Measurements from ENCODE around the gene CIITA.

Gene CIITA

DNA sequence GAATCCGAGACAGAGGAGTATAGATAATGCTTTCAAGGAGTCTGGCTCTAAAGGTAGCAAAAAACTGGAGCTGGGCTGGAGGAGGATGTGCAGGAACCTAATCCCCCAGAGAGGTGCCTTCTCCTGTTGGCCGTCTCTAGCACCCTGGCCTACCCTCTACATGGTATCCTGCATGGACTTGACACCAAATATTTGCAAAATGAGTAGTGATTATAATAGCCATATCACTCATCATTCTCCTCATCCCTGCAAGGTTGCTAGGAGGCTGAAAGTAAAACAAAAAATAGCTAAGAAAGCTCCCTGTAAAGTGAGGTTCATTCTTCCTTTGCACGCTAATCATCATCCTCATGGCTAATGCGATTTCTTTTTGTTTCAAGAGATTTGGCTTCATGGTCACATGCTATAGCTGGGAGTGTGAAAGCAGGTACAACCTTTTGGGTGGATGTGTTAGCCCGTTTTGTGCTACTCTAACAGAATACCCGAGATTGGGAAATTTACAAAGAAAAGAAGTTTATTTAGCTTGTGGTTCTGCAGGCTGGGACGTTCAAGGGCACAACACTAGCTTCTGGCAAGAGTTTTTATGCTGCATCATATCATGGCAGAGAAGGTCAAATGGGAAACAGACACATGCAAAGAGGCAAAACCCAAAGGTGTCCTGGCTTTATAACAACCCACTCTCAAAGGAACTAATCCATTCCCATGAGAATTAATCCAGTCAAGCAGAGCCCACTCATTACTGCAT lies 27.1 kb upstream of the CIITA start:
- DNase-seq (ENCODE audit: low read depth in 3 of 3) = no peak

DNA sequence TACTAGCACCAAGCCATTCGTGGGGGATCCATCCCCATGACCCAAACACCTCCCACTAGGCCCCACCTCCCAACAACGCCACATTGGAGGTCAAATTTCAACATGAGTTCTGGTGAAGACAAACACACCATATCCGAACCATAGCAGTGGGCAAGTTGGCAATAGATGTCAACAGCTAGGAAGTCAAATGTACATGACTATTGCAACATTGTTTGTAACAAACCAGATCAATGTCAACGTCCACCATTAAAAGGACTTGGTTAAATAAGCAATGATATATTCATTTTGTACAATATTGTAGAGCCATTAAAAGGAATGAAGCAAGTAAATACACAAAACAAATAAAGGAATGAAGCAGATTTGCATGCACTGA lies 26.5 kb upstream of the CIITA start:
- DNase-seq (ENCODE audit: low read depth in 3 of 3) = no peak

DNA sequence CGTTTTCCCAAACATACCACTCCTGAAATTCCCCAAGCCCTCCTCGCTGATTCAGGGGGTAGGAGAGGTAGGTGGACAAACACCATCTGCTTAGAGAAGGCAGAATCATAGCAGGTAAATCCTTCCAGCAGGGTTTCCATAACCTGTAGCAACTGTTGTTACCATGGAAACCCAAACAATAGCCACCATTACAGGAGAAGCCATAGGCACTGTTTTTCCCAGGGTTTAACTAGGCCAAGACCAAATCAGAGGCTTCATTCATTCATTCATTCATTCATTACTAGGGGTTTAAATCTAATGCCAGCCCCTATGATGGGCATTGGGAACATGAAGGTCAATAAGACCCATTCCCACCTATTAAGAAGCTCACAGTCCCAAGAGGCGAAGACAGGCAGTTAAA lies 25.5 kb upstream of the CIITA start:
- no peak for DNase-seq (ENCODE audit: low read depth in 3 of 3)

DNA sequence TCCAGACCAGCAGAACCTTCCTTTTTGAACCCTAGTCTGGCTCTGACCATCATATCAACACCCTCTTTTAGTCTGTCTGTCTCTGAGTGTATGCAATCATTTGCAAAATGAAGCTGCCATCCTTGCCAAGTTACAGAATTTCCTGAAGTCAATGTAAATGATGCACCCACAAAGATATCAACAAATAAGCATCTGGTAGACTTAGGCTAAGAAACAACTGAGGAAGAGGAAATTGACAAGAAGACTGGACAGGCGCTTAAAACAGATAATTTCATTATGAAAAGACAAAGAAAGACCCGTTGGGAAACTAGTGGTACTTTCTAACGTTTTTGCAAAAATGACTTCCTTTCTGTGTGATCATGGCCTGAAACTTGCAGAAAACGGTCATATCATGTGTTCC lies 24.7 kb upstream of the CIITA start:
- no peak for DNase-seq (ENCODE audit: low read depth in 3 of 3)

DNA sequence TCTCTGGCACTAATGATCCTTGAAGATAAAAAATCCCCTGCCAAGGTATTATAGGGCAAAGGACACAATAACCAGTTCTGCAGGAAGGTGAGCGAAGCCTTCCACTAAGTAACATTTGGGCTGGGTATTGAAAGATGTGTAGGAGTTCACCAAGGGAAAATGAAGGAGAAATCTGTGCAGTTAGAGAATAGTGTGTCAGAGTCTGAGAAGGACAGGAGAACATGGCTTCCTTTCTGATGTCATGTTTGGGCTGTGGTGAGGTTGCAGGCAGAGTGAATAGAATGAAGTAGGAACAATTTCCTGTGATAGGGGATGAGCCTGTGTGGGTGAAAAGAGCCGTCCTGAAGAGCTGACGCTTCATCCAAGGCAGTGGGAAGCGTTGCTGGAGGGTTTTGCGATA lies 24.1 kb upstream of the CIITA start:
- DNase-seq (ENCODE audit: low read depth in 3 of 3) = no peak

DNA sequence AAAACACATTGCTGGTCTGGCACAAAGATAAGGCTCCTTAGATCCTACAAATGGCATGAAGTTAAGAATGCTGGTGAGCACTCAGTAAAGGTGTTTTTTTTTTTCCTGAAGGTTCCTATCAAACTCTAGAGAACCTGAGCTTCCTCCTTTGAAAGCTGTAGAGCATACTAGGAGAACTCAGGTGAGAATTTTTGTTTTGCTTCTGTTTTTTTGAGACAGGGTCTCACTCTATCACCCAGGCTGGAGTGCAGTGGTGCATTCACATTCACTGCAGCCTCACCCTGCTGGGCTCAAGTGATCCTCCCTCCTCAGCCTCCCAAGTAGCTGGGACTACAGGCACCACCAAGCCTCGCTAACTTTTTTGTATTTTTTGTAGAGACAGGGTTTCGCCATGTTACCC lies 21.0 kb upstream of the CIITA start:
- DNase-seq (ENCODE audit: low read depth in 3 of 3) = no peak

DNA sequence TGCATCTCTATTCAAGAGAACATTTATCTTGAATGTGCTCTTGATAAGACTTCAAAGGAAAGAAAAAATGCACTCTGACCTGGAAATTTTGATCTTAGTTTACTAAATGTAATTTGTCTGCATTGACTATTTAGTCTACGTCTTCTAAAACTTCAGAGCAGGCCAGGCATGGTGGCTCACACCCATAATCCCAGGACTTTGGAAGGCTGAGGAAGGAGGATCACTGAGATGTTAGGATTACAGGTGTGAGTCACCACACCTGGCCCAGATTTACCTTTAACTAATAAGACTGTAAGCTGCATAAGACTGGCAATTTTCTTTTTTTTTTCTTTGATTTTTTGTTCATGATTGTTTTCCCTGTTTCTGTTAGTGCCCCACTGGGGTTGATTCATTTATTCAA lies 18.8 kb upstream of the CIITA start:
- DNase-seq (ENCODE audit: low read depth in 3 of 3) = no peak

DNA sequence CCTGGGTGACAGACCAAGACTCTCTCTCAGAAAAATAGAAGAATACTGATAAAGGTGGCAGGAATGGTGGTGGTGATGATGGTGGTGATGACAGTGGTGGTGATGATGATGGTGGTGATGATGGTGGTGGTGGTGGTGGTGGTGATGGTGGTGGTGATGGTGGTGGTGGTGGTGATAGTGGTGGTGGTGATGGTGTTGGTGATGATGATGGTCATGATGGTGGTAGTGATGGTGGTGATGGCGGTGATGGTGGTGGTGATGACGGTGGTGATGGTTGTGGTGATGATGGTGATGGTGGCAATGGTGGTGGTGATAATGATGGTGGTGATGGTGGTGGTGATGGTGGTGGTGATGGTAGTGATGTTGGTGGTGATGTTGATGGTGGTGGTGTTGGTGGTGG lies 18.0 kb upstream of the CIITA start:
- no peak for DNase-seq (ENCODE audit: low read depth in 3 of 3)

DNA sequence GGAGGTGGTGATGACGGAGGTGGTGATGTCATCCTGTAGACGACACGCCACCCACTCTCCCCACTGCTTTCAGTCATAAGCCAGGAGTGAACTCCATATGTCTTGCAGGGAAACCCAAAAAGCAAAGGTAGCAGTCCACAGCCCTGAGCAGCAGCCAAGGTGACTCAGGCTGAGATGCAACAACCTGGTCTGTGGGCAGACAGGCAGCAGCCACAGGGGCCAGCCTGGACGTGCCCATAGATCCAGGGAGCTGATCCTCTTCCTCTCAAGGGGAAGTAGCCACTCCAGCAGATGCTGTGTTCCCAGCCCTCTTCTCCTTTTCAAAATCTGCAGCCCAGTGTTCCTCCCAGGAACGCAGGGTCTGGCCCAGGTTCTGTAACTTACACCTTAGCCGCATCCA lies 17.3 kb upstream of the CIITA start:
- no peak for DNase-seq (ENCODE audit: low read depth in 3 of 3)

DNA sequence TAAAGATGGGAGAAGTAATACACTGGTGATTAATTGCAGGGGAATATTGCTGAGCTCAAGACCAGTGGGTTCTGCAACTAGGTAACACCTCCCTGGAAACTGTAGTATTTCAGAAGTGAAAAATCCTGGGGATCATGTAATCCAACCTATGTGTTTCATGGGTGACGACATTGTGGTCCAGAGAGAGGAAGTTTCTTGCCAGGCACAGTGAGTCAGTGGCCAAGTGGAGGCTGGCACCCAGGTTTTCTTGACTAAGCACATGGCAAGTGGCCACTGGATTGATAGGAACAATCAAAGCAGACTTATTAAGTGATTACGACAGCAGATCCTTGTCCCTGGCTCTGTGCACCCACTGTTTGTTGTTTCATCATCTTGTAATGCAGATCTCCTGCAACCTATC lies 14.6 kb upstream of the CIITA start:
- no peak for DNase-seq (ENCODE audit: low read depth in 3 of 3)

DNA sequence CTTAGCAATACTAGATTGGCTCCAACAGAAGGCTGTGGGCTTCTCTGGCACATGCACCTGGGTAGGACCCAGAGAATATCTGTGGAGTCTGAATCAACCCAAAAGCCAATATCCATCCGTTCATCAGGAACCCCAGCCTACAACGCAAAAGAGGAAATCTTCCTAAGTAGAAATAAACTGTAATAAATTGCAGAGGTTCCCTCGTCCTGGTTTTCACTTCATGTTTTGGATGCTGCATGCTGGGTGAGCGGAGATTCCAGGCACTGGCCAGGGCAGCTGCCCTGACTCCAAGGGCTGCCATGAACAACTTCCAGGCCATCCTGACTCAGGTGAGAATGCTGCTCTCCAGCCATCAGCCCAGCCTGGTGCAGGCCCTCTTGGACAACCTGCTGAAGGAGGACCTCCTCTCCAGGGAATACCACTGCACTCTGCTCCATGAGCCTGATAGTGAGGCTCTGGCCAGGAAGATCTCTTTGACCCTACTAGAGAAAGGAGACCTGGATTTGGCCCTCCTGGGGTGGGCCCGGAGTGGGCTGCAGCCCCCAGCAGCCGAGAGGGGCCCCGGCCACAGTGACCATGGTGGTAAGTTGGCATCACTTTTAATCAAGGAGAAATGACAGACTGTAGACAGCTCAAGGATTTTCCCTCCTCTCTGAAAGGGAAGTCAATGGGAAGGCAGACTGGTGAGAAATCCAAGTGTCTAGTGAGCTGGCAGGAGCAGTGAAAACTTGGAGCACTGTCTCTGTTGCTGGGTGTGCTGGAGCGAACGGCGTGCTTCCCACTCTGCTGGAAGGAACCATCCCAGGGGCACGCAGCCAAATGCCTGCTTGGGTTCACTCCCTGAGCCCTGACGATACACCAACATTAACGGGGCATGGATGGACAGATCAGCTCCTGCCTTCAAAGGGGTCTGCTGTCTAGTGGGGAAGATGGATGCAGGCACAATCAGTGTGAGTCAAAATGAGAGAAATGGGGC lies 10.7 kb upstream of the CIITA start:
- no peak for DNase-seq (ENCODE audit: low read depth in 3 of 3)

DNA sequence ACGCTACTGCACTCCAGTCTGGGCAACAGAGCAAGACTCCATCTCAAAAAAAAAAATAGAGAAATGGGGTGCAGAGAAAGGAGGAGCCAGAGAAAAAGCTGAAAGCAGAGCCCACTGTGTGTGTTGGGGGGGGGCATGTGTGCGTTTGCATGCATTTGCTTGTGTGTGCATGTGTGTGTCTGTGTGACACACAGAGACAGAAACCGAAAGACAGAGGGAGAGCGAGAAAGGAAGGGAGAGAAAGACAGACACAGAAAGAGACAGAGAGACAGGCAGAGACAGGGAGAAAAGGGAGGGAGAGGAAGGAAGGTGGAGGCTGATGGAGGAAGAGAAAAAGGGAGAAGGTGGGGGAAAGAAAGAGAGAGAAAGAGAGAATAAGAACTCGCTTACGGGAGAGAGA lies 9.8 kb upstream of the CIITA start:
- DNase-seq (ENCODE audit: low read depth in 3 of 3) = no peak

DNA sequence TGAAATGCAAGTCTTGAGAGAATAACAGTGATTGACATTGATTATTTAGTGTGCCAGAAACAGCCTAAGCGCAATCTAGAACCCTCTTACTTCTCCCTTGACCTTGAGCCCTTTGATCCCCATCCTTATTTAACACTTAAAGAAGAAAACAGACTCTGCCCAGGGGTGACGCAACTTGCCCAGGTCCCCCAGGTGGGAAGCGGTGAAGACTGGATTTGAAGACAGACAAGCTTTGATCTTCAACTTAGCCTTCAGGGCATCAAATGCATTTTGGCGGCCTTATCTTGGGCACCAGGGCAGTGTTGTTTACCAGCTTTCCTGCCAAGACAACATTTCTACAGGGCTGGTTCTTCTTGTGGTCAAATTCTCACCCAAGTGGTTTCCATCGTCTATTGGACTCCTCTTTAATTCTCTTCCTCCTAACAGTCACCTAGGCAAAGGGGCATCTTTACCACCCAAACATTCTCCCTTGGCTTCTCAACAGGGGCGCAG lies 8.9 kb upstream of the CIITA start:
- no peak for DNase-seq (ENCODE audit: low read depth in 3 of 3)

DNA sequence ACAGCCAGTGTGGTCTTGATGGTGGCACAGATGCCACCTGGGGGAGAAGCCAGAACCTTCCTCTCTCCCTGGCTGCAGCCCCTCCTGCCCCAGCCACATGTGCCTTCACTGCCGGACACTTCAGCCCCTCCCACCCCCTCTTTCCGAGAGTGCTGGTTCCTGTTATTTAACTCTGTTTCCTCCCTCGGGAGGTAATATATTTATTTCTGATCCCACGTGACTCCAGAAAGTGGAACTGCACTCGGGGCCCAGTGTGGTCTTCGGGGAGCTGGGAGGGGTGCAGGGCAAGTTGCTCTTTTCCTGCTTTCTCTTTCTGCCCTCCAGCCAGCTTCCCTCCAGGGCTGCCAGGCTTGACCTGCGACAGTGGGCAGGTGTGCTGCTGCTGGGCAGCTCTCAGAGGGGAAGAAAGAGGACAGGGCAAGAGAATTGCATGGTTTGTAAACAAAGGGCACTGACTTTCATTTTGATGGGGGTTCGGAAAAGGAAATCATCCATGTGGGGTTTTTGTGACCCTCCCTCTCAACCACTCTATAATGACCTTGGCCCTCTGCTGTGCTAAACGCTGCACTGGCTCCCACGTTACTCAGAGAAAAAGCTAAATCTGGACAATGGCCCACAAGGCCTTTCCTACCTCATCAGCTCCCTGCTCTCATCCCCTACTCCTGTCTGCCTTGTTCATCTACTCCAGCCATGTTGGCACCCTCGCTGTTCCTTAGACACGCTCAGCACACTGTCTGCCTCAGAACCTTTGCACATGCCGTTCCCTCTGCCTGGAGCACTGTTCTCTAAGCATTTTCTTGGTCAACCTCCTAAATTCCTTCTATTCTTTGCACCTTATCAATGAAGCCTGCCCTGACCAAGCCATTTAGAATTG lies 8.2 kb upstream of the CIITA start:
- DNase-seq (ENCODE audit: low read depth in 3 of 3) = no peak

DNA sequence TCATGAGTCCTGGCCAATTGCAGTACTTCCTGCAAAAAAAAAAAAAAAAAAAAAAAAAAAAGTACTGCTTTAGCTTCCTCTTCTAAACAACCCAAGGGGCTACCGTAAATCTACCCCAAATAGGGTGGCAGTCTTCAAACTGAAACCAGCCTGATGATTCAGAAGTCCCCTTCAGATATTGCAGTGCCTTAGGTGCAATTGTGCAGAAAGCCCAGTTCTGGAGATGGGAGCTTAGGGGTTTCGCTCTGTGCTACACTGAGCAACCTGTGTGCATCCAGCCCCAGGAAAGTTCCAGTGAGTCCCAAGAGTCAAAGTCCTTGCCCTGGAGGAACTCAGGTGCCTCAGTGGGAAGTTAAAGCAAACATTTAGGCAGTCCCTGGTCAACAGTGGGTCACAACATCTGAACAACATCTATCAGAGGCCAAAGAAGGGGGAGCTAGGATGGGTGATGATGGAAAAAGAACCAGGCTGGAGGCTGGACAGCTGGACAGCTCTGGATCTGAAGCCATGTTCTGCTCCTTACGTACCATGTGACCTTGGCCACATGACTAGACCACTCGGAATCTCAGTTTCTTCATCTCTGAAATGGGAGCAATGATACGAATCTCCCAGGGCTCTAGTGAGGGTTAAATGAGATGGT lies 6.7 kb upstream of the CIITA start:
- no peak for DNase-seq (ENCODE audit: low read depth in 3 of 3)

DNA sequence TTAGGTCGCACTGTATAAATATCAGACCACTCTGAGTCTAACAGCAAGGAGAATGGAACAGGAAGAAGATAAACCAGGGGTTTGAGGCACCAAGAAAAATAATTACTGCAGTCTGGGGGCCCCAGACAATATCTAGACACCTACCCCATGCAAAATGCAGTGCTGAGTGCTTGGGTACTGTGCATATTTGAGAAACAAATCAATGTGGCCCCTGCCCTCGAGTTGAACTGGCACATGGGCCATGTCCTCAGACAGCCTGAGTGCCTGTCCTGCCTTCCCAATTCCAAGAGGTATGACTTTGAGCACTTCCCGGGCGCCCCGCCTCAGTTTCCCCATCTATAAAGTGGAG lies 6.2 kb upstream of the CIITA start:
- DNase-seq (ENCODE audit: low read depth in 3 of 3) = no peak

DNA sequence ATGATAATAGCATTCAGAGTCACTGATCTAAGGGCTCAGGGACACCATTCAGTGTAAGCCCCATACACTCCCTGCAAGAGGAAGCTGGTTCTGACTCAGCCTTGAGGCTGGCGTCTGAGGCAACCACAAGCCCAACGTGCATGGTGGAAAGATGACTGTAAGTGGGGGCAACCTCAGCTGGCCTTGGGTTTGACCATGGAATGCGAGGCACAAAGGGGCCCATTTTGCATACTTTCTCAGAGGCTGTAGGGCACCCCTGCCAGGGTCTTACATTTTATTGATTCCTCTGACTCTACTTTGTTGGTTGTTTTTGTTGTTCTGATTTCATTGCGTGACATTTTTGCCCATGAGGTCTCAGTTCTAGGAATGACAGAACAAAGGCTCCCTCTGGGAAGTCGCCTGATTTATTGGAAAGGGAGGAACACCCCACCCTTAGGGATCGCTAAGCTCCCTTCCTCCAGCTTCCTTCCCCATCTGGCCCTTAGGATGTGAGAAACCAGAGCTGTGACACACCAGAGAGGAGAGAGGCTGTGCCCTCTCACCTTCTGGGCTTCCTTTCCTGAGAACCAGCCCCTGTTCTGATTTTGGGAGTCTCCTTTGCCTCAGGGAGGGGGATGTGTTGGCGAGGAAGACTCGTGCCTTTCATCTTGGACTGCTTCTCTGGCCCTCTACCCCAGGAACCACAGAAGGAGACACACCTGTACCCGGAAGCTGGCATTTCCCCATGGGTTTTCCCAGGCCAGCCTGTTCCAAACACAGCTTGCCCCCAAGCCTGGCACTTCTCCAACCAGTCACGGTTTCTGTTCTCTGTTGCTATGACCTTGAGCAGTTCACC lies 5.6 kb upstream of the CIITA start:
- peak in 1 of 3 experiments; percentile 65 for DNase-seq (ENCODE audit: low read depth in 3 of 3)

DNA sequence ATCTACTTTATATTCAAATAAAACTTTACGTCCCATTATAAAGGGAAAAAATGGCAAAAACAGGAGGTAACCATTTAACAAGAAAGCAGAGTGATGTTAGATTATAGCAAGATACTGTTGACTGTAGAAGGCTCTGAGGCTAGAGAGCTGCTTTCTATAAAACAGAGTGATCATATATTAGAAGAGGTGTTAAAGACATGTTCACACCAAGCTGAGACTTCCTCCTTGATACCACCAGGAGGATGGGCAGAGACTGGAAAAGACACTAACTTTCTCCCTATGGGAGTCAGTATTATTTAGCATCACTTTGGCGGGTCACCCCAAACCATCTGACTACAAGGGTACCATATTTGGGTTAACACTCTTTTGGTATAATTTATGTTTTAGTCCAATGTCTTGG lies 687 bp upstream of the CIITA start:
- DNase-seq (ENCODE audit: low read depth in 3 of 3) = no peak

DNA sequence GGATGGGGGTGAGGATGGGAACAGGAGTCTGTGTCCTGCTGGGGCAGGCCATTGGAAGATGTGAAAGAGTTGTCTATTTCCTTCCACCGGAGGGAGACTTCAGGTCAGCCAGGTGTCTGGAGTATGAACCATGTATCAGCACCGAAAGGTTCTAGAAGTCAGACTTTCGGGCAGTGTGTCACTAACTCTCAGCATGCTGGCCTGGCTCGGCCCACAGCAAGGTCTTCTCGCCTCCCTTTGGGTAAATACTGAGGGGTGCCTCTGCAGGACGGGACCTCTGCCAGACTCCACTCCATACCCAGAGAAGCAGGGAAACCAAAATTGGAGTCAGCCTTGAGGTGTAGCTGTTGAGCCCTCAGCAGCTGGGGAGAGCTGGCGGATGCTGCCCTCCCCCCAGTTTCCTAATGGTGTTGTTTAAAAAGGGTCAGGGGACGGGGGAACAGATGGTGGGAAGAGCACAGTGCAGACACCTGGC lies 507 bp downstream of the CIITA start:
- DNase-seq (ENCODE audit: low read depth in 3 of 3) = no peak

DNA sequence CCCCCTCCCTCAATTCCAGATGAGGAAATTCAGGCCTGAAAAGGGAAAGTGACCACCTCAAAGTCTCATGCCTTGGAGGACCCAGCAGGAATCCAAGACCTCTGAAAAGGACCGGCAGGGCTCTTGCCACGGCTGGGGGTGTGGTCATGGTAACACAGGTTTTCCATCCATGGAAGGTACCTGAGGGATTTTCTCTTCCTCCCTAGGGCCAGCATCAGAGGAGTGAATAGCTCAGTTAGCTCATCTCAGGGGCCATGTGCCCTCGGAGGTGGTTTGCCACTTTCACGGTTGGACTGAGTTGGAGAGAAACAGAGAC lies 1.3 kb downstream of the CIITA start:
- no peak for DNase-seq (ENCODE audit: low read depth in 3 of 3)
